Measurements from ENCODE around the gene UCN2. TPM values are rescaled to one million over a fixed set of nuclear protein-coding genes. Genes with fewer than 3 reads are reported as not detected.

Gene UCN2
- not detected for total RNA-seq
- not detected for total RNA-seq (2013)

GRCh38 chr3:48563382-48563918, at the start of gene UCN2:
UCN2 (minus strand) TSS chr3:48563781; CDS start chr3:48563124, 657 bp downstream.
- Mint-ChIP-seq H3K4me1 (peaks cover 21 to 52% of the 10 kb centered on the region in 2 donors), H3K36me3 (no peaks in the 10 kb centered on the region), H3K4me3 (peak within 1 kb of the TSS; percentile 65), H3K27me3 (ENCODE audit: low read depth in 2 of 2) (no peaks in the 10 kb centered on the region), H3K9me3 (no peaks in the 10 kb centered on the region), H3K27ac (peak within 1 kb of the TSS; percentile 20 to 94)
- Histone ChIP-seq H3K27me3 (ENCODE audit: control insufficient read depth, insufficient read depth, low read length) (no peaks in the 10 kb centered on the region), H3K27ac (ENCODE audit: low read length) (peak within 1 kb of the TSS; percentile 47), H3K4me1 (ENCODE audit: control insufficient read depth, insufficient read depth, low read length) (peaks cover 58% of the 10 kb centered on the region), H3K36me3 (ENCODE audit: control insufficient read depth, insufficient read depth, low read length) (no peaks in the 10 kb centered on the region), H3K4me3 (ENCODE audit: low read length) (no peak within 1 kb of the TSS), H3K9me3 (ENCODE audit: control insufficient read depth, insufficient read depth, low read length) (no peaks in the 10 kb centered on the region)
- DNase-seq (no peak), ATAC-seq (no peak)
- TF ChIP-seq CTCF (IDR thresholded peaks at IDR 0.05): no peak
- intact Hi-C loops (cut with micrococcal nuclease): no loop called here
- 78% methylated on average over 6 of the region's 6 CpGs for WGBS (ENCODE audit: insufficient coverage)

- Mint-ChIP-seq H3K36me3 (no peaks in the 10 kb centered on the region), H3K27me3 (ENCODE audit: low read depth in 2 of 2) (no peaks in the 10 kb centered on the region), H3K27ac (no peak overlapping the region), H3K9me3 (no peaks in the 10 kb centered on the region), H3K4me1 (peaks cover 6 to 17% of the 10 kb centered on the region in 2 donors), H3K4me3 (no peak overlapping the region)
- H3K9me3 ChIP-seq (ENCODE audit: control insufficient read depth, insufficient read depth, low read length): peaks cover 4% of the 10 kb centered on the region
- no peak for ATAC-seq
- intact Hi-C loops (cut with micrococcal nuclease): no loop called here
- TF ChIP-seq CTCF (IDR thresholded peaks at IDR 0.05): no peak
- no peak overlapping the region for H3K27ac ChIP-seq (ENCODE audit: low read length)
- no peaks in the 10 kb centered on the region for H3K36me3 ChIP-seq (ENCODE audit: control insufficient read depth, insufficient read depth, low read length)
- DNase-seq: no peak
- no peaks in the 10 kb centered on the region for H3K27me3 ChIP-seq (ENCODE audit: control insufficient read depth, insufficient read depth, low read length)
- H3K4me3 ChIP-seq (ENCODE audit: low read length): no peak overlapping the region
- WGBS (ENCODE audit: insufficient coverage): 100% methylated on average over 1 of the region's 1 CpG
- H3K4me1 ChIP-seq (ENCODE audit: control insufficient read depth, insufficient read depth, low read length): peaks cover 14% of the 10 kb centered on the region
These were observed 48.7 kb upstream of the UCN2 start for GRCh38 chr3:48612309-48612708.

- no peaks in the 10 kb centered on the region for H3K27me3 Mint-ChIP-seq (ENCODE audit: low read depth in 2 of 2)
- peak within 1 kb of the TSS; percentile 90 to 98 for H3K27ac Mint-ChIP-seq
- H3K4me3 ChIP-seq (ENCODE audit: low read length): peak within 1 kb of the TSS; percentile 99
- peak; percentile 98 to 100 (median 99) for ATAC-seq
- peaks cover 15% of the 10 kb centered on the region for H3K36me3 ChIP-seq (ENCODE audit: control insufficient read depth, insufficient read depth, low read length)
- H3K9me3 ChIP-seq (ENCODE audit: control insufficient read depth, insufficient read depth, low read length): no peaks in the 10 kb centered on the region
- TF ChIP-seq CTCF (IDR thresholded peaks at IDR 0.05): peak; percentile 76
- peak within 1 kb of the TSS; percentile 81 for H3K27ac ChIP-seq (ENCODE audit: low read length)
- peak; percentile 93 to 97 for DNase-seq
- peak within 1 kb of the TSS; percentile 99 for H3K4me3 Mint-ChIP-seq
- H3K27me3 ChIP-seq (ENCODE audit: control insufficient read depth, insufficient read depth, low read length): no peaks in the 10 kb centered on the region
- H3K36me3 Mint-ChIP-seq: no peaks in the 10 kb centered on the region
- no peaks in the 10 kb centered on the region for H3K9me3 Mint-ChIP-seq
- H3K4me1 Mint-ChIP-seq: peaks cover 6 to 21% of the 10 kb centered on the region in 2 donors
- H3K4me1 ChIP-seq (ENCODE audit: control insufficient read depth, insufficient read depth, low read length): peaks cover 14% of the 10 kb centered on the region
- intact Hi-C loops (cut with micrococcal nuclease): loop anchor here (2.0 kb wide), 2 partner anchors 45 to 209 kb away; no protein-coding TSS in a partner anchor
- 3% methylated on average over 86 of the region's 86 CpGs for WGBS (ENCODE audit: insufficient coverage)
These were observed 45.8 kb upstream of the UCN2 start, which contains the start of gene UQCRC1 for GRCh38 chr3:48609088-48610005. UQCRC1 (minus strand) TSS chr3:48609646; CDS start chr3:48609620, 26 bp downstream.

All from natural killer cell (primary cell).